ENCODE data around the gene ARRB2.

- TF ChIP-seq EZH2phosphoT487 (IDR thresholded peaks at IDR 0.05; ENCODE audit: insufficient read depth, low read depth) (no peak), EZH2 (IDR thresholded peaks at IDR 0.05; ENCODE audit: insufficient read depth, poor library complexity, severe bottlenecking) (no peak)
These were observed 9.3 kb downstream of the ARRB2 start for GRCh38 chr17:4719684-4720221.
